ENCODE results near the gene FOXF1. TPM values are rescaled to one million over a fixed set of nuclear protein-coding genes. Genes with fewer than 3 reads are reported as not detected.
A peak's percentile ranks its signal among the peaks of the same experiment; 100 is the strongest.

The FOXF1 gene
- total and polyA plus RNA-seq, 9 of the 15 experiments (the other 6 are each of a cell fraction or from before 2014, with no cell fraction given): 0.04 TPM; not detected in 8

DNA sequence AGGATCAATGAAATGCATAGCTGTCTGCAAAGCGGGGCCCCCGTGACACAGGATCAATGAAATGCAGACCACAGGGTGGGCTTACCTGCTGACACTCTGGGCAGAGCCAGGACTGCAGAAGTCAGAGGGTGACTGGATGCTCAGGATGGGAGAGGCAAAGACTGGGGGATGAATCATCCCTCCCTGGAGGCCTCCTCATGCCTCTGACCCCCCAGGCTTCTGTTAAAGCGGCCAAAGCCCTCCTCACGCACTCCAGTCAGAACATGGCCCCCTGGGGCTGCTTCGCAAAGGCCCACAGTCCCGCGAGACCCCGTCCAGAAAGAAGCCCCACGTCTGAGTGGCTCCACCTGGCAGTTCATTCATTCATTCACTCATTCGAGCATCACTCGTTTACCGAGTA, 38.4 kb upstream of the FOXF1 start:
- ChIA-PET CTCF (ENCODE audit: low intra/inter-chr PET ratio) (interaction anchor here (0.5 kb wide), 1 partner anchor 1179 kb away, joined by 3 read pairs; no protein-coding TSS in a partner anchor), POLR2A (no interaction called here)
- ATAC-seq (no peak), FAIRE-seq (no peak), DNase-seq (ENCODE audit: extremely low read depth in 1 of 4, low spot score in 3 of 4) (no peak)
- TF ChIP-seq NELFE (IDR thresholded peaks at IDR 0.05; ENCODE audit: insufficient read depth, insufficient read length) (no peak), ZNF24 (IDR thresholded peaks at IDR 0.05) (peak; percentile 38; the same call in 1 of the 2 replicates), SETDB1 (IDR thresholded peaks at IDR 0.05; ENCODE audit: low read length) (no peak), HCFC1 (IDR thresholded peaks at IDR 0.05; ENCODE audit: low read depth, low read length) (no peak)
- TF ChIP-seq, protein P1, sequence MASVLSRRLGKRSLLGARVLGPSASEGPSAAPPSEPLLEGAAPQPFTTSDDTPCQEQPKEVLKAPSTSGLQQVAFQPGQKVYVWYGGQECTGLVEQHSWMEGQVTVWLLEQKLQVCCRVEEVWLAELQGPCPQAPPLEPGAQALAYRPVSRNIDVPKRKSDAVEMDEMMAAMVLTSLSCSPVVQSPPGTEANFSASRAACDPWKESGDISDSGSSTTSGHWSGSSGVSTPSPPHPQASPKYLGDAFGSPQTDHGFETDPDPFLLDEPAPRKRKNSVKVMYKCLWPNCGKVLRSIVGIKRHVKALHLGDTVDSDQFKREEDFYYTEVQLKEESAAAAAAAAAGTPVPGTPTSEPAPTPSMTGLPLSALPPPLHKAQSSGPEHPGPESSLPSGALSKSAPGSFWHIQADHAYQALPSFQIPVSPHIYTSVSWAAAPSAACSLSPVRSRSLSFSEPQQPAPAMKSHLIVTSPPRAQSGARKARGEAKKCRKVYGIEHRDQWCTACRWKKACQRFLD (CRISPR knock-in tag; IDR thresholded peaks at IDR 0.05): no peak
- H3K4me3 ChIP-seq: no peak overlapping the region
- peaks cover 3 to 36% of the 10 kb centered on the region in 2 experiments; a peak in 3 of 5 replicates for H3K27me3 ChIP-seq (ENCODE audit: control insufficient read depth in 2 of 2, insufficient read depth in 2 of 2, low read length in 2 of 2)
- no peak overlapping the region for H2AFZ ChIP-seq (ENCODE audit: low read depth, low read length)
- no peaks in the 10 kb centered on the region for H3K9me1 ChIP-seq (ENCODE audit: control insufficient read depth, insufficient read depth, low read length)
- intact Hi-C loops (cut with micrococcal nuclease): no loop called here
- H3K4me1 ChIP-seq (replicated peaks in 1 of 2; ENCODE audit: control insufficient read depth in 2 of 2, insufficient read depth in 2 of 2, low read length in 2 of 2): no peaks in the 10 kb centered on the region
- no peak overlapping the region for H3K9ac ChIP-seq (ENCODE audit: insufficient read depth in 1 of 2, low read depth in 2 of 2, low read length in 2 of 2)
- H4K20me1 ChIP-seq (replicated peaks; ENCODE audit: control insufficient read depth, insufficient read depth, low read length): no peaks in the 10 kb centered on the region; the same call in 1 of the 2 replicates
- no peaks in the 10 kb centered on the region for H3K79me2 ChIP-seq (ENCODE audit: control insufficient read depth, insufficient read depth, low read length)
- 0% methylated on average over 10 of the region's 12 CpGs for WGBS (ENCODE audit: insufficient coverage, low coverage, missing lambda C conversion rate)
- H3K27ac ChIP-seq (ENCODE audit: extremely low read depth, low read depth, low read length): no peak overlapping the region
- no peak overlapping the region for H3K4me2 ChIP-seq (ENCODE audit: insufficient read depth, low read length)
- in situ Hi-C loops (cut with MboI): no loop called here
- H3K36me3 ChIP-seq (ENCODE audit: control insufficient read depth, insufficient read depth, low read length): no peaks in the 10 kb centered on the region
- no TSS peak for BruUV-seq (replicated peaks)
- H3K9me3 ChIP-seq (replicated peaks; ENCODE audit: control insufficient read depth, insufficient read depth, low read depth, low read length): no peaks in the 10 kb centered on the region

All from K562 (cell line).